H1 (cell line): ENCODE data around the gene KHDC4. TPM values are rescaled to one million over a fixed set of nuclear protein-coding genes. Genes with fewer than 3 reads are reported as not detected.

Experiments used
- CTCF ChIA-PET: fragments of 300-600 bp; sonication (Branson Sonifier 250); formaldehyde crosslinking; loops from one replicate; lab custom pipeline; 2021; ENCODE audit not compliant: partially characterized antibody; lab: Charles Lee
- POLR2A ChIA-PET: fragments of 300-600 bp; sonication (Branson Sonifier 250); formaldehyde crosslinking; loops from one replicate; lab custom pipeline; 2021; ENCODE audit warnings: inconsistent platforms; ENCODE audit not compliant: partially characterized antibody; lab: Charles Lee
- DNase-seq, 2 experiments: peaks; one replicate each; pipeline versions ENCODE4 v3.0.0 to v3.0.0-alpha.2; 2010 to 2022; ENCODE audit warnings: low spot score in 2 of 2, low read depth in 1 of 2, mixed read lengths in 1 of 2
- FAIRE-seq: peaks from 2 replicates; lab custom pipeline; 2011; peaks lifted over from hg19 to GRCh38; lab: Jason Lieb, UNC
- H2AFZ ChIP-seq: 2 replicates; pipeline ENCODE4 v1.8.1; 2012; ENCODE audit warnings: low read length, inconsistent platforms
- H2AK5ac ChIP-seq: 2 replicates; pipeline ENCODE4 v1.6.1; 2013; ENCODE audit warnings: low read depth, low read length
- H2BK120ac ChIP-seq: replicated peaks from 2 replicates; pipeline ENCODE3; 2013; ENCODE audit warnings: low read depth, low read length, inconsistent platforms
- H2BK12ac ChIP-seq: 2 replicates; pipeline ENCODE4 v1.6.1; 2013; ENCODE audit warnings: low read depth, low read length
- H2BK15ac ChIP-seq: 2 replicates; pipeline ENCODE4 v1.6.1; 2013; ENCODE audit warnings: low read length
- H2BK20ac ChIP-seq: 2 replicates; pipeline ENCODE4 v1.6.1; 2013; ENCODE audit warnings: low read length
- H2BK5ac ChIP-seq: 2 replicates; pipeline ENCODE4 v1.6.1; 2013; ENCODE audit warnings: low read depth, low read length
- H3K14ac ChIP-seq: 2 replicates; pipeline ENCODE4 v1.6.1; 2013; ENCODE audit warnings: inconsistent platforms; ENCODE audit not compliant: insufficient read length
- H3K18ac ChIP-seq: 2 replicates; pipeline ENCODE4 v1.6.1; 2013; ENCODE audit warnings: low read length; ENCODE audit errors: extremely low read depth
- H3K23ac ChIP-seq: 2 replicates; pipeline ENCODE4 v1.6.1; 2013; ENCODE audit warnings: inconsistent platforms; ENCODE audit not compliant: insufficient read length
- H3K23me2 ChIP-seq: 2 replicates; pipeline ENCODE4 v1.6.1; 2013; ENCODE audit warnings: low read depth, low read length
- H3K27ac ChIP-seq: 2 replicates; pipeline ENCODE4 v1.6.1; 2011; ENCODE audit warnings: low read depth, low read length, inconsistent platforms
- H3K27me3 ChIP-seq, 4 experiments: replicated peaks in 1 of 4; 1 replicate in 1 of 4; 2 replicates in 3 of 4; pipeline versions ENCODE4 v1.6.1 to v1.8.1; 2011 to 2013; ENCODE audit warnings: low read length in 3 of 4, mild to moderate bottlenecking in 3 of 4, inconsistent platforms in 2 of 4, mixed read lengths in 2 of 4, moderate library complexity in 1 of 4; ENCODE audit not compliant: control insufficient read depth in 3 of 4, insufficient read depth in 3 of 4; ENCODE audit errors: extremely low read depth in 1 of 4
- H3K36me3 ChIP-seq, 4 experiments: 2 replicates each; pipeline versions ENCODE4 v1.6.1 to v1.8.1; 2011 to 2013; ENCODE audit warnings: mild to moderate bottlenecking in 4 of 4, low read length in 3 of 4, moderate library complexity in 2 of 4, control low read depth in 1 of 4, inconsistent platforms in 1 of 4; ENCODE audit not compliant: insufficient read depth in 4 of 4, control insufficient read depth in 2 of 4
- H3K4ac ChIP-seq: replicated peaks from 2 replicates; pipeline ENCODE3; 2013; ENCODE audit warnings: low read length, low read depth, mixed read lengths, inconsistent platforms; ENCODE audit not compliant: insufficient read length
- H3K4me1 ChIP-seq, 4 experiments: replicated peaks in 1 of 4; 1 replicate in 1 of 4; 2 replicates in 3 of 4; pipeline versions ENCODE4 v1.6.1 to v1.8.1; 2011 to 2013; ENCODE audit warnings: low read length in 3 of 4, inconsistent platforms in 2 of 4, mixed read lengths in 1 of 4; ENCODE audit not compliant: insufficient read depth in 4 of 4, control insufficient read depth in 3 of 4
- H3K4me2 ChIP-seq, 2 experiments: 2 replicates each; pipeline versions ENCODE4 v1.6.1 to v1.8.1; 2011 to 2013; ENCODE audit warnings: low read depth in 2 of 2, low read length in 2 of 2, control low read depth in 1 of 2, inconsistent platforms in 1 of 2, mild to moderate bottlenecking in 1 of 2; ENCODE audit not compliant: insufficient read depth in 1 of 2
- H3K4me3 ChIP-seq, 4 experiments: fragments of 200-600, 300-600 bp in 1 of 4; sonication (generic), shearing (Covaris generic), sonication (Bioruptor Twin) in 1 of 4; 2 replicates each; pipeline versions ENCODE4 v1.5.1 to v1.8.1; 2011 to 2016; ENCODE audit warnings: low read length in 4 of 4, low read depth in 3 of 4, control low read depth in 2 of 4, inconsistent platforms in 2 of 4, mild to moderate bottlenecking in 2 of 4, mixed read lengths in 1 of 4, moderate library complexity in 1 of 4; ENCODE audit not compliant: insufficient read depth in 2 of 4; ENCODE audit errors: extremely low read depth in 1 of 4
- H3K56ac ChIP-seq: replicated peaks from 2 replicates; pipeline ENCODE3; 2013; ENCODE audit warnings: low read depth, mild to moderate bottlenecking, mixed read lengths, low read length, inconsistent platforms; ENCODE audit not compliant: insufficient read length
- H3K79me1 ChIP-seq: 2 replicates; pipeline ENCODE4 v1.6.1; 2013; ENCODE audit warnings: low read depth, low read length, control low read depth
- H3K79me2 ChIP-seq, 2 experiments: 2 replicates each; pipeline versions ENCODE4 v1.6.1 to v1.8.1; 2012 to 2013; ENCODE audit warnings: low read length in 2 of 2, mild to moderate bottlenecking in 2 of 2, inconsistent platforms in 1 of 2; ENCODE audit not compliant: insufficient read depth in 2 of 2, control insufficient read depth in 1 of 2
- H3K9ac ChIP-seq, 4 experiments: replicated peaks in 1 of 4; 1 replicate in 1 of 4; 2 replicates in 3 of 4; pipeline versions ENCODE4 v1.6.1 to v1.8.1; 2011 to 2013; ENCODE audit warnings: low read depth in 3 of 4, low read length in 3 of 4, control low read depth in 2 of 4, mild to moderate bottlenecking in 2 of 4, moderate library complexity in 2 of 4, inconsistent platforms in 1 of 4; ENCODE audit errors: extremely low read depth in 1 of 4
- H3K9me3 ChIP-seq, 2 experiments: 2 replicates each; pipeline versions ENCODE4 v1.6.1 to v1.8.1; 2012 to 2013; ENCODE audit warnings: mild to moderate bottlenecking in 2 of 2, moderate library complexity in 2 of 2, control low read depth in 1 of 2, inconsistent platforms in 1 of 2, low read depth in 1 of 2, low read length in 1 of 2, mixed read lengths in 1 of 2; ENCODE audit not compliant: insufficient read depth in 2 of 2
- H4K20me1 ChIP-seq, 2 experiments: replicated peaks in 1 of 2; 2 replicates each; pipeline versions ENCODE3 to v1.8.1; 2011 to 2013; ENCODE audit warnings: inconsistent platforms in 2 of 2, low read length in 2 of 2, mild to moderate bottlenecking in 1 of 2; ENCODE audit not compliant: insufficient read depth in 2 of 2, control insufficient read depth in 1 of 2
- H4K5ac ChIP-seq: 2 replicates; pipeline ENCODE4 v1.6.1; 2013; ENCODE audit warnings: low read length, low read depth, mixed read lengths, inconsistent platforms; ENCODE audit not compliant: insufficient read length
- H4K8ac ChIP-seq: 2 replicates; pipeline ENCODE4 v1.8.0; 2013; ENCODE audit warnings: mild to moderate bottlenecking, moderate library complexity, low read length, inconsistent platforms; ENCODE audit not compliant: insufficient read depth; ENCODE audit errors: extremely low read depth
- H4K91ac ChIP-seq: replicated peaks from 2 replicates; pipeline ENCODE3; 2013; ENCODE audit warnings: low read length, mixed read lengths, inconsistent platforms; ENCODE audit not compliant: insufficient read length
- GTF2F1 ChIP-seq: IDR thresholded peaks from 2 replicates; pipeline ENCODE4 v1.6.1; 2012; ENCODE audit warnings: low read depth, low read length, improper control_type of control experiment, borderline replicate concordance
- microRNA-seq, 2 experiments: library from miRNA; unstranded; fragments of <30 nt; microRNA quantifications; one replicate each; pipeline versions ENCODE4 to v1.2.0, GENCODE V29; 2016 to 2020; ENCODE audit warnings: borderline microRNAs expressed in 2 of 2, borderline number of aligned reads in 2 of 2, borderline replicate concordance in 1 of 2
- polyA plus RNA-seq, 7 experiments: library from polyadenylated mRNA; depleted of rRNA in 3 of 7; stranded (reverse) in 5 of 7; unstranded in 2 of 7; fragments of >200 nt in 5 of 7; fragments of 200-250 nt in 2 of 7; gene quantifications; 1 replicate in 5 of 7; 2 replicates in 1 of 7; 4 replicates in 1 of 7; pipeline versions ENCODE4 v1.2.1 to v1.2.3, GENCODE V29; 2011 to 2013; ENCODE audit warnings: missing spikeins in 2 of 7, mixed read lengths in 2 of 7
- small RNA-seq: library from polyadenylated mRNA; stranded (forward); fragments of <200 nt; extraction: miRNeasy Mini kit (QIAGEN cat#:217004); gene quantifications from one replicate; pipeline ENCODE3, GENCODE V24; 2013; ENCODE audit not compliant: insufficient read depth
- total RNA-seq: library from RNA; stranded (reverse); fragmentation: NEBNext Ultra II Directional; extraction: Animal tissue kit (Norgen Biotek cat#: 25700); gene quantifications from 2 replicates; pipeline ENCODE4 v1.2.1, GENCODE V29; 2021

Gene KHDC4
- total and polyA plus RNA-seq, 2 of the 8 experiments (the other 6 are each of a cell fraction or from before 2014, with no cell fraction given): 56.6 to 81.1 TPM

DNA sequence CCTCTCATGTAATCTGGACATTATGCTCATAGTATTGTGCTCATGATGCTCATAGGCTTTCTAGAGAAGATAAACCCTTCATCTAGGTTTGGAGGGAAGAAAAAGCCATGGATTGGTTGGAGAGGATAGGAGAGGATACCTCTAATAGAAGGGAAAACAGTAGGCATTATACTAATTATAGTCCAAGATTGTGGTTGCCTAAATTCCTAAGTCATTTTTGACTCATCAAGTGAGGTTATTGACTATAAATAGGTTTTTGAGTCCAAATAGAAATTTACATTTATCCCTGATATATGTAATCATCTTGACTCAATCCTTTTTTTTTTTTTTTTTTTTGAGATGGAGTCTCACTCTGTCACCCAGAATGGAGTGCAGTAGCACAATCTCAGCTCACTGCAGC is 69.8 kb downstream of the KHDC4 start:
- CTCF ChIA-PET: interaction anchor here (0.9 to 1.3 kb wide), 2 partner anchors 18 to 41 kb away, joined by 3 to 5 read pairs; no protein-coding TSS in a partner anchor
- no peak overlapping the region for H4K91ac ChIP-seq
- H3K27ac ChIP-seq: no peak overlapping the region
- H2BK15ac ChIP-seq: no peak overlapping the region
- H4K5ac ChIP-seq: no peak overlapping the region
- no peak overlapping the region for H2BK20ac ChIP-seq
- no peak overlapping the region for H2AFZ ChIP-seq
- H4K20me1 ChIP-seq: peaks cover 0 to 2% of the 10 kb centered on the region in 2 experiments
- H3K9me3 ChIP-seq: no peaks in the 10 kb centered on the region
- H3K9ac ChIP-seq: no peak overlapping the region
- no peak overlapping the region for H2BK12ac ChIP-seq
- DNase-seq (no peak), FAIRE-seq (no peak)
- H3K4me3 ChIP-seq: no peak overlapping the region
- peaks cover 4% of the 10 kb centered on the region for H3K23me2 ChIP-seq
- no peaks in the 10 kb centered on the region for H3K79me2 ChIP-seq
- no peak overlapping the region for H3K4ac ChIP-seq
- no peak overlapping the region for H4K8ac ChIP-seq
- H3K27me3 ChIP-seq: no peaks in the 10 kb centered on the region
- H2AK5ac ChIP-seq: no peak overlapping the region
- H2BK5ac ChIP-seq: no peak overlapping the region
- H3K56ac ChIP-seq: no peak overlapping the region
- TF ChIP-seq GTF2F1: no peak
- H2BK120ac ChIP-seq: no peak overlapping the region
- H3K4me1 ChIP-seq: peaks cover 0 to 6% (median 2%) of the 10 kb centered on the region in 4 experiments; a peak in 3 of 7 replicates
- H3K18ac ChIP-seq: no peak overlapping the region
- H3K79me1 ChIP-seq: no peaks in the 10 kb centered on the region
- no peak overlapping the region for H3K23ac ChIP-seq
- no peak overlapping the region for H3K14ac ChIP-seq
- H3K4me2 ChIP-seq: no peak overlapping the region
- H3K36me3 ChIP-seq: no peaks in the 10 kb centered on the region
- POLR2A ChIA-PET: interaction anchor here (0.6 kb wide), 2 partner anchors 103 to 157 kb away, joined by 3 read pairs; no protein-coding TSS in a partner anchor

Small RNAs within 50 kb of the gene (microRNA-seq; reads per million reads assigned to microRNA genes)
- gene MIR6738: 0 reads per million in 2 experiments

Small RNAs within 50 kb of the gene (small RNA-seq; reads per million reads assigned to genes)
- 0.69 reads per million for gene MIR6738
- not detected for gene RF00015
- gene SCARNA4: not detected
- 22.8 reads per million, percentile 93 among the genes with 10 or more reads in this experiment for gene SNORA80E

Other genes with a start within 250 kb of the KHDC4 start
- gene YY1AP1, start 245.6 kb downstream of the KHDC4 start, total RNA-seq: 44.2 and 46.1 TPM in 2 replicates
- 44.8 and 48.6 TPM in 2 replicates for gene YY1AP1, start 245.6 kb downstream of the KHDC4 start, polyA plus RNA-seq (2011; rRNA removed)
- 87.1 and 91.6 TPM in 2 replicates for gene DAP3, start 245.3 kb downstream of the KHDC4 start, total RNA-seq
- gene DAP3, start 245.3 kb downstream of the KHDC4 start, polyA plus RNA-seq (2011; rRNA removed): 66.3 and 71.4 TPM in 2 replicates
- 52.1 and 52.9 TPM in 2 replicates for gene GON4L, start 77.2 kb downstream of the KHDC4 start, total RNA-seq
- gene GON4L, start 77.2 kb downstream of the KHDC4 start, polyA plus RNA-seq (2011; rRNA removed): 25.7 and 26.2 TPM in 2 replicates
- gene SYT11, start 74.8 kb downstream of the KHDC4 start, total RNA-seq: 9.6 and 9.7 TPM in 2 replicates
- 6.1 and 7.2 TPM in 2 replicates for gene SYT11, start 74.8 kb downstream of the KHDC4 start, polyA plus RNA-seq (2011; rRNA removed)
- gene RIT1, start 23.1 kb downstream of the KHDC4 start, total RNA-seq: 25.3 TPM in 2 replicates
- 19.7 and 26.8 TPM in 2 replicates for gene RIT1, start 23.1 kb downstream of the KHDC4 start, polyA plus RNA-seq (2011; rRNA removed)
- gene RXFP4, start 7.2 kb upstream of the KHDC4 start, total RNA-seq: not detected in 2 replicates
- gene RXFP4, start 7.2 kb upstream of the KHDC4 start, polyA plus RNA-seq (2011; rRNA removed): 0.09 TPM in 1 of 2 replicates, not detected in the other
- 68.3 and 80.5 TPM in 2 replicates for gene ARHGEF2, start 44.1 kb upstream of the KHDC4 start, total RNA-seq
- gene ARHGEF2, start 44.1 kb upstream of the KHDC4 start, polyA plus RNA-seq (2011; rRNA removed): 42.7 and 55.0 TPM in 2 replicates
- 190 and 196 TPM in 2 replicates for gene SSR2, start 86.5 kb upstream of the KHDC4 start, total RNA-seq
- gene SSR2, start 86.5 kb upstream of the KHDC4 start, polyA plus RNA-seq (2011; rRNA removed): 411 and 648 TPM in 2 replicates
- gene UBQLN4, start 119.4 kb upstream of the KHDC4 start, total RNA-seq: 37.7 and 39.8 TPM in 2 replicates
- 47.8 and 52.0 TPM in 2 replicates for gene UBQLN4, start 119.4 kb upstream of the KHDC4 start, polyA plus RNA-seq (2011; rRNA removed)
- 50.5 and 54.7 TPM in 2 replicates for gene LAMTOR2, start 120.4 kb upstream of the KHDC4 start, total RNA-seq
- gene LAMTOR2, start 120.4 kb upstream of the KHDC4 start, polyA plus RNA-seq (2011; rRNA removed): 122 and 131 TPM in 2 replicates
- 34.8 and 38.5 TPM in 2 replicates for gene RAB25, start 126.7 kb upstream of the KHDC4 start, total RNA-seq
- gene RAB25, start 126.7 kb upstream of the KHDC4 start, polyA plus RNA-seq (2011; rRNA removed): 98.2 and 117 TPM in 2 replicates
- 52.4 and 54.7 TPM in 2 replicates for gene MEX3A, start 148.1 kb upstream of the KHDC4 start, total RNA-seq
- 34.1 and 43.5 TPM in 2 replicates for gene MEX3A, start 148.1 kb upstream of the KHDC4 start, polyA plus RNA-seq (2011; rRNA removed)
- 46.8 and 48.0 TPM in 2 replicates for gene LMNA, start 180.3 kb upstream of the KHDC4 start, total RNA-seq
- 25.8 and 38.3 TPM in 2 replicates for gene LMNA, start 180.3 kb upstream of the KHDC4 start, polyA plus RNA-seq (2011; rRNA removed)
- gene SEMA4A, start 219.2 kb upstream of the KHDC4 start, total RNA-seq: 5.9 and 7.3 TPM in 2 replicates
- 10.6 and 12.0 TPM in 2 replicates for gene SEMA4A, start 219.2 kb upstream of the KHDC4 start, polyA plus RNA-seq (2011; rRNA removed)